HG02798 (cell line): ENCODE measurements around the gene PYGM.

ENCODE experiments used
- ATAC-seq: cut with Tn5 transposase; IDR thresholded peaks from one replicate; pipeline ENCODE4 v1.9.1; 2021; ENCODE audit warnings: mild to moderate bottlenecking; ENCODE audit not compliant: unreplicated experiment, poor library complexity

The PYGM gene

DNA sequence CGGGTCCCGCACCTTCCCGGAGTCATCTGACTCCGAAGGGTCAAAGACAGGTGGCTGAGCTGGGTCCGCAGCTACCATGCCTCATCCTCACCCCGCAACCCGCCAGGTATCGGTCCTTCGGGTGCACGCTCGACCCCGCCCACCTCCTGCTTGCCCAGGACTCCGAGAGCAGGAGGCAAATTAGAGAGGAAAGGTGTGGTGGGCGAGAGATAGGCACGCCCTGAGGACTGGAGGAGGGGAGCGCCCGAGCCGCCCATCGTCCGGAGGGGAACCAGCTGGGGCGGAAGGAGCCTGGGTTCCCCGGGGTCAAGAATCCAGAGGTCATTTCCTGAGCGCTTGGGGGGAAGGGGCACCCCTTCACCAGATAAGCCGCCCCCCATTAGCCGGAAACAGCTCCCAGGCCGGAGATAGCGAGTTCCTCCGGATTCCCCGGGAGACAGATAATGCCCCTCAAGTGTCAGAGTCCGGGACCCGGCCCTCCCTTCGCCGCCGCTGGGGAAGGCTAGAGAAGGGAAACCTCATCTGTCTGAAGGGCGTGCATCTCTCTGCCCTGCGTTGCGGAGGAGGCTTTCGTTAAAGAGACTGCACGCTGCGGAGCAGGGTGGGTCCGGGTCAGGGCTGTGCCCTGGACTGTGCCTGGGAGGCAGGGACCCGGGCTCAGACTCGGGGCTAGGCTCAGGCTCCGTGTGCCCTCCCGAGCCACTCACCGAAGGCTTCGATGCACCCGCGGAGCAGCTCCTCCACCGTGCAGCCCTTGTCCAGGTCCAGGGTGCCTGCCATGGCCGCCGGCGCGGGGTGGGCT lies 17.5 kb downstream of the PYGM start:
- peak; percentile 25 for ATAC-seq

DNA sequence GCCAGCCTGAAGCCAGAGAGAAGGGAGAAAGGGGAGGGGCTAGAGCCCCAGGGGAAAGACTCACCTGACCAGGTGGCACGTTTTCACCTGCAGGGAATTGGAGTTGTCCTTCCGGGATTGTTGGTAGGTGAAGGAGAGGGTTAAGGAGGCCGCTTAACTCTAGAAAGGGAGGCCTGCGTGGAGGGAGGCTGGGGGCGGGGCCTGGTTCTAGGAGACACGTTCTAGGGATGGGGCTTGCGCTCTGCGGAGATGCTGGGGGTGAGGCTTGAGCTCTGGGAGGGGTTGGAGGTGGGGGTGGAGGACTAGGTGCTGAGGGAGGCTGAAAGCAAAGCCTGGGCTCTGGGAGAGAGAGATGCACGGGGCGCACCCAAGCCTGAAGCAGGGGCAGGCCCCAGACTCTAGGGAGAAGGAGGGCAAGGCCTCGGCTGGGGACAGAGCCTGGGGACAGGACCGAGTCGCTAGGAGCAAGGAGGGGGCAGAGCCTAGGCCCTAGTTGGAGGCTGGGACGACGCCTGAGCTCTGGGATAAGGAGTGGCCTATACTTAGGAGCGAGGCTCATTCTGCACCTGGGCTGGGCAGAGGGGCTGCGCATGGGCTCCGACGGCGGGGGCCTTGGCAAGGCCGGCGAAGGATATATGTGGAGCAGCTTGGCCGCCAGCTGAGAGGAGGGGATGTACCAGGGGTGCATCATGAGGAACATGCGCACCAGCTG lies 18.2 kb downstream of the PYGM start:
- no peak for ATAC-seq

DNA sequence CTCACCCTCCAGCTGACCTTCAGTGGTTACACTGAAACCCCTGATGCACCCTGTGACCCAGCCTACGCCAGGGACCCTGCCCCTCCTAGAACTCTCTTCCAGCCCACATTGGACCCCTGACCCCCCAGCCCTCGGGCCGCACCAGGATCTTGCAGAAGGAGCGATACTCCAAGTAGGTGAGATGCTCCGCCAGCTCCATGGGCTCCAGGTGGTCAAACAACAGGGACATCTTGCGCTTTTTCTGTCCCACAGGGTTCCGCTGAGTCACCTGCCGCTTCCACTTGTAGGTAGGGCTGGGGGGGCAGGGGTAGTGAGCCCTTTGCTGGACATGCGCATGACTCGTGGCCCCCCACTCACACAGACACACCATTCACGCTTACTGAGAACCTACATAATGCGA lies 19.9 kb downstream of the PYGM start:
- no peak for ATAC-seq

DNA sequence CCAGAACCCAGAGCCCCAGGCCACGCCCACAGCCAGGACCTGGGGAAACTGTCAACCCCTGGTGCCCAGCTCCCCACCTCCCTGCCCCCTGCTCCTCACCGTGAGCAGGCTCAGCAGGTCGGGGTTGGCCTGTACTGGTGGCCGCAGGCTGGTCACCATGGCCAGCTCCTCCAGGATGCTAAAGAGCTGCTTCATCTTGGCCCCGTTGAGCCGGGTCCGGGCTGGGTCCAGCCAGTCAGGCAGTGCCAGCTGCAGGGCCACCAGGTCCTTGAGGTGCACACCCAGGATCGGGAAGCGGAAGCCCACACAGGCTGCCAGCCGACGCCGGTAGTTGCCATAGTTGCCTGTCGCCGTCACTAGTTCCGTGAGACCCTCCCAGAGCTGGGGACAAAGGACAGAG lies 23.1 kb downstream of the PYGM start:
- no peak for ATAC-seq

DNA sequence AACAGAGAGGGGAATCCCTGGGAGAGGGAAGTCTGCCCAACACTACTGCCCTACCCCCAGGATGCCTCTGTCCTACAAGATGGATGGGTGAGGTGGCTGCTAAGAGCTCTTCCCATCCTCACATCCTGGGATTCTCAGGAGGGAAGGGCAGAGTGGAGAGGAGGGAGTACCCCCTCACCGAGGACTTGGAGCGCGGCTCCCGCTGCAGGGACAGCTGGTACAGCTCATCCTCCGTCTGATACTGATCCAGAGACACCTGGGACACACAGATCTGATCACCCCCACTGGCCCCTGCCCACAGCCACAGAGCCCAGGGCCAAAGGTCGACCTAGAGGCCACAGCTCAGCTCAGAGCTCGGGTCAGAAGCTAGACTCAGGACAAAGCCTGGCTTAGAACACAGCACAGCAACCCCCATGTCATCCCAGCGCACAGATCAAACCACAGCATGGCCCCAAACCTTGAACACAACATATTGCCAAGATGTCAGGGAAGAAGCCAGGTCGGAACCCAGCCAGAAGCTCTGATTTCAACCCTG lies 24.0 kb downstream of the PYGM start:
- ATAC-seq, result no peak

DNA sequence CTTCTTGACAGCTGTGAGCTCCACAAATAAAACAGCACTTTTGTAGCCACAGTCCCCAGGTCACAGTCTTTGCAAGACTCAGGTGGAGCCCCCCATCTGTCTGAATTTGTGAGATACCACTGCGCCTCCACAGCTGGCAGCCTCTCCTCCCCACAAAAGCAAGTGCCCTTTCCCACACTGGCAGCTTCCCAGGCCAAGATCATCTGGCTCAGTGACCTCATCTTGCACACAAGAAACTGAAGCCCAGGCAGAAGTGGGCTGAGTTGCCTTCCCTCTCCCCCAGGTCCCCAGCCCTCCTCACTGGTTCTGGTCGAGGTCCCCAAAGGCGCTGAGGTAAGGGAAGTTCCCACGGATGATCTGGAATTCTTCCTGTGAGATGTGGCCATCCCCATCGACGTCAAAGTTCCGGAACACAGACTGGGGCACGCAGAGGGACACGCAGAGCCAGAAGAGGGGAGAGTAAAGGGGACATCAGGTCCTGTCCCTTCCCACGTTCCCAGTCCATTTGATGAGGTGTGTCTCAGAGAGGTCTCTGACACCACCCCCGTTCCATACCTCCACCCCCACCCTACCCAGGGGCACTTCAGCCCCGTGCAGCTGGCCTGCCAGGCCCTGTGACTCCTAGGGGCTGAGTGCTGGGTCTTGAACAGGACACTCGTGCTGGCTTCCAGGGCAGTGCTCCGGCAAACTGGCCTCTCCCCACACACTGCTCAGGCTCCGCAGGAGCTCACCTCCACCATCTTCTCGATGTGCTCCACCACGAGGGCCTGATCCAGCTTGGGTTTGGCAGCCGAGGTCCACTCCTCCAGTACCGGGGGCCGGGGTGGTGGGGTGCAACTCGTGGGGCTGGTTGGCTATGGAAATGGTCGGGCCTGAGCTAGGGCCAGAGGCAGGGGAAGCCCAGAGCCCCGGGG lies 24.7 kb downstream of the PYGM start:
- ATAC-seq, result no peak

DNA sequence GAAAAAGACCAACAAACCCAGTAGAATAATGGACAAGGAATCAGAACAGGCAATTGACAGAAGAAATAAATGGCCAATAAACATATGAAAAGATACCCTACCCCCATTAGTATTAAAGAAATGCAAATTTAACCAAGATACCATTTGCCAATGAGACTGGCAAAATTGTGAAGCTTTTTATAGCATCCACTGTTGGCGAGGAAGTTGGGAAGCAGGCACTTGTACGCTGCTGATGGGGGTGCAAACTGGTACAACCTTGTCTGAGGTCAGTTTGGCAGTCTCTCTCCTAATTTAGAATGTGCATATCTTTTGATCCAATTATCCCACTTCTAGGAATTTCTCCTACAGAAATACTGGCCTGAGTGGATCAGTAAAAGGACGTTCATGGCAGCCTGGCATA lies 28.2 kb downstream of the PYGM start:
- ATAC-seq, result no peak

DNA sequence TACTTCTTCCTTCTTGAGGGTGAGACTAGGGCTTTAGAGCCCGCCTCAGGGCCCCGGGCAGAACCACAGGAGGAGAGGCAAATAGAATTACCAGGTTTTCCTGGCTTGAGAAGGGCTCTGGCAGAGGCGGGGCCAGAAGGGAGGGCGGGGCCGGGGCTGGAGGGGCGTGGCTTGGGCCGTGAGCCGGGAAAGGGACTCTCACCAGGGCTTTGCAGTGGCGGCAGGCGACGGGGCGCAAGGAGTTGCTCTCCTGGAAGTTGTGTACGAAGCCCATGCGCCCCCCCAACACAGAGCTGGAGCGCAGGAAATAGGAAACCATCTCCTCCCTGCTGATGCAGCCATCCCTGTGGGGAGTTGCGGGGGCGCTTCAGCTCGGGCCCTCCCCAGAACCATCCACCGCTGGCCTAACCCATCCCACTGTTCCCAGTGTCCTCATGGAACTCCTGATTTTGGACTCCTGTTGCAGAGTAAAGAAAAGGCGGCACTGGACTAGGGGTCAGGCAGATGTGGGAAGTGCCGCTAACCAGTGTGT lies 29.9 kb downstream of the PYGM start:
- no peak for ATAC-seq

DNA sequence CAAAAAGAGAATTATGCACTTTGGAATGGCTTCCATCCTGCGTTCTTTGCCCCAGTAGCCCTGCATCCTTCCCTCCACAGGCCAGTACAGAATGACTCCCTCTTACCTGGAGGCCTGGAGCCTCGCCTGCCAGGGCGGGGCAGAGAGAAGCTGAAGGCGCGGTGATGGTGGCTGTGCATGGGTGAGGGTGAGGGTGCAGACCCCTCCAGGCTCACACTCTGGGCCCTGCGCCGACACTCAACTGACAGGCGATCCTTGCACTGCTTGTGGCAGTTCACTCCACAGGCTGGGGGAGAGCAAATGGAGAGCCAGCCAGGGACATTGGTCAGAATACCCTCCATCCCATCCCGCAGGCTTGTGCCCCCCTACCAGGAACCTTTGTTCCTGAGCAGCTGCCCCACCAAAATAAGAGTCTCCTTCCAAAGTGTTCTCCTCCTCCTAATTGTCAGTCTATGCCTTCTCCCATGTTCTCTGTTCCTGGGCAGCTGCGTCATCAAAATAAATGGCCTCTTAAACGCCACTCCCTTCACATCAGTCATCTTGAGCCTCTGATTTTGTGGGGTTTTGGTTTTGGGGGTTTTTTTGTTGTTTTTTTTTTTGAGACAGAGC lies 30.9 kb downstream of the PYGM start:
- no peak for ATAC-seq

DNA sequence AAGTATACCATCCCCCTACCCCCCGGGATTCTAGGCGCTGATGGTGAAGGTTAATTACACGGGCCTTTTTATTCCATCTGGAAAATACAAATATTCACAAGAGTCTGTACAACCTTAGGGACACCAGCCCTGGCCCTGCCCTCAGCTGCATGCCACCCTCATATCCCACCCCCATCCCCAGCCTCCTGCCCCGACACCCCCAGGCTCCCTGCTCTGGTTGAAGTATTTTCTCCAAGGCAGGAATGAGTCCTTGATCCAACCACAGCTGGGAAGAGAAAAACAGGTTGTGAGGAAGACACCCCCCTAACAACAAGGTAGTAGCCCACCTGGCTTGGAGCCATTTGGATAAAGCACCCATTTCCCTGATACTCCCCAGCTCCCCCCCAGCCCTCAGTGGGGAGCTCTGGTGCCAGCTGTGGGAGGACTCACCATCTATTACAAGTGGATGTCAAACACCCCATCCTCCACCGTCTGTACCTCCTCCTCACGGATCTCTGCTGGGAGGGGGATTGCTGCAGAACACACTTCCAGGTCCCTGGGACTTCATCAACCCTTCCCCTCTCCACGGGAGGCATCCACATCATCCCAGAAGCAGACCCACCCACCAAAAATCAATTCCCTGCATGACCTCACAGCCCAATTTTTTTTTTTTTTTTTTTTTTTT lies 32.8 kb downstream of the PYGM start:
- ATAC-seq, result no peak

DNA sequence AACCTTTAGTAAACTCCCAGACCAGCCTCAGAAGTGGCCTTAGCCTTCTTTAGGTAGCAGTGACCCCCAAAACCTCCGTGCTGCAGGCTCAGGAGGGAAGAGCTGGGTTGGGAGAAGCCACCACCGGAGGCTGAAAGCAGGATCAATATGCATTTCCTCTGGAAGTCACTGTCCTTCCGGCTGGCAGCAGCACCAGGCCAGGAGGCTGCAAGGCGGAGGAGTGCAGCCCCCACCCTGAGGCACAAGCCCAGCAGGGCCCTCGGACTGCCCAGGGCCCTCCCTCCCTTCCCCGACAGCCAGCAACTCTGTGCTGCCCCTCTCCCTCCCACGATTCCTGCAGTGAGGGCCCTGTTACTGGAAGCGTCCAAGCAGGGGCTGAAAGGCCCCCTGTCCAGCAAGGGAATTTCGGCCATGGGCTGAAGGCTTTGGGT lies 33.5 kb downstream of the PYGM start:
- no peak for ATAC-seq

DNA sequence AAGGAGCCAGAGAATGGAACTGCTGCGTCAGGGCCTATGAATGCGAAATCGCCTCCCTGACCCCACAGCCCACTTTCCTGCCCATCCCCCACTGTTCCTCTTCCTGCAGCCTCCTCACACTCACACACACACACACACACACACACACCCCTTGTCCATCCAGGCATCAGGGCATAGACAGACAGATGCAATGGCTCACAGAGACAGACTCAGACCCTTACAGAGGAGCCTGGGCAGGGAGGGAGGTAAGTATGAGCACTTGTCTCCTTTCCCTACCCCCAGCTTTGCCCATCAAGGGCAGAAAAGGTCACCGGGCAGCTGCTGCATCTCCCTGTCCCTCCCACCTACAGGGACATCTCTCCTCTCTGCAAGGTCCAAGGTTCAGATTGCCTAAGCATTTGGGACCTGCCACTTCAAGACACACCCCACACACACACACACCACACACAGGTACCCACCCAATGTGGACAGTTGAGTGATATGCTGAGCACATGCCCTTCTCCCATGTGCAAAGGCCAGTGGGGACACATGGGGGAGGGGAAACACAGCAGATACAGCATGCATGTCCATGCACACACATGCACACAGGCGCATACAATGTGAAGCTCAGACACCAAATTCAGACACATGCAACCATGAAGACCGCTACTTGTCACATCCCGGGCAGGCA lies 34.8 kb downstream of the PYGM start:
- ATAC-seq, result no peak

DNA sequence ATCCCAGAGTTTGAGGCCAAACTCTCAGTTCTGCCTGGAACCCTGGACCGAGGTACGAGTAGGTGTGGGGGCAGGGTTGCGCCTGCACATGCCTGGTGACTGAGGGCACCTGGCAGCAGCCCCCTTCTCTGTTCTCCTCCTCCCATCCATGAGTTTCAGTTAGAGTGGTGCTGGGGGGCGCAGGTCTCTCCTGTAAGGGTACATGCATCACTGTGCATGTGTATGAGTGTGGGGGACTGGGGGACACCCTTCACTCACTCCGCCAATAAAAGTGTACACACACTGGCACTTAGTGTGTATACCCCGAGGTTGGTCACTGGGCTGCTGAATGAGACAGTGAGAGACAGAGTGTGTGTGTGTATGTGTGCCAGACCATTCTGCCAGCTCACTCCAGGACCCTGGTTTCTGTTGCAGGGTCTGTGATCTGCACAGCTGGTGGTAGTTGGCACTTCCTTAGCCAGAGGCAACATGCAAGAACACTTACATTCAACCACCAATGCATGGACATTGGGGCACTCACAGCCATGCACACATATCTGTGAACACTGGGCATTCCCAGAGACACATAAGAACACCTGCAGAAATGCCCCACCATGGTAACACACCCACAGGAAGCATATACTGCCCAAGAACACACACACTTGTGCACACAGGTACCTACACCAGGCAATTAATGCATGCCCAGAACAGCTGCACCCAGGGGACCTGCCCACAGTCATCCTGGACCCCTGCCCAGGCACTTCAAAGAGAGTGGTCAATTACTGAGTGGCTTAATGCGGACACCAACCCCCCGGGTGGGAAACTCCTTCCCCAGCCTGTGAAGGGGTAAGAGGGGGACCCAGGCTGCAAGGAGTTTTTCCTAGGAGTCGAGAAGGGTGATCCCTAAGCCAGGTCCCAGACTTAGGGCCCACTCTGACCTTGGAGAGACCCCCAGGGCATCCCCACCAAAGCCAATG lies 35.6 kb downstream of the PYGM start:
- no peak for ATAC-seq

DNA sequence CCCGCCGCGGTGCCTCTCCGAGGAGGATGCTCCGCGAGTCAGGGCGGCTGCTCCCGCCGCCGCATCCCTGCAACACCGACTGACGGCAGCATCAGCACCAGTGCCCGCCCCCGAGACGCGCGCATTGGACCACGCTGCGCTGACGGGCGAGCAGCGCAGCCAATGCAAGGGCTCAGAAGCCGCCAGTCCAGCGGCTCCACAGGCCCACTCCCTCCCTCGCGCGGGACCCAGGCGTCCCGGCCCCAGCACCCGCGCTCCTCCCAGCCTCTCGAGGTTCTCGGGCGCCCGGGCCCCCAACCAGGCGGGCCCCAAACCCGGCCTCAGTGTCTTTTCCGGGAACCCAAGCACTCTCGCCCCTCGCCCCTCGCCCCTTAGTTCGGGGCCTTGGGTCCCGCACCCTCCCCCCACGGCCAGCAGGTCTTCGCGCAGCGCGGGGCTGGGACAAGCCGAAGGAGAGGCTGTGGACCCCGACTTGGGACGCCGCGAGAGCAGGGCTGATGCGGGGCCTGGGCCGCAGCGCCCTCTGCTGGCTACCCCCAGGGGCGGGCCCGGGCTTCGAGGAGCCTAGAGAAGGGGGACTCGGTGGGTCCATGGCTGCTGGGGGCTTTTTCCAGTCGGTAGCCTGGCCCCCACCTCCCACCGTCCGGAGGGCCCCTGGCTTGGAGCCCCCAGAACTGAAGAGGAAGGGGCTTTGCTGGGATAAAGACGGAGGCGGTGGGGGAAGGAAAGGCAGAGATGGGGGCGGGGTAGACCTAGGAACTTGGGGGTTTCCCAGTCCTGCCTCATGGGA lies 36.5 kb downstream of the PYGM start, which contains the start of gene NRXN2:
TSS of gene NRXN2 (minus strand) at position 81 of the 790 bp plus-strand sequence. CDS start 9,498 bp downstream, outside the sequence.
- ATAC-seq, result peak; percentile 85

DNA sequence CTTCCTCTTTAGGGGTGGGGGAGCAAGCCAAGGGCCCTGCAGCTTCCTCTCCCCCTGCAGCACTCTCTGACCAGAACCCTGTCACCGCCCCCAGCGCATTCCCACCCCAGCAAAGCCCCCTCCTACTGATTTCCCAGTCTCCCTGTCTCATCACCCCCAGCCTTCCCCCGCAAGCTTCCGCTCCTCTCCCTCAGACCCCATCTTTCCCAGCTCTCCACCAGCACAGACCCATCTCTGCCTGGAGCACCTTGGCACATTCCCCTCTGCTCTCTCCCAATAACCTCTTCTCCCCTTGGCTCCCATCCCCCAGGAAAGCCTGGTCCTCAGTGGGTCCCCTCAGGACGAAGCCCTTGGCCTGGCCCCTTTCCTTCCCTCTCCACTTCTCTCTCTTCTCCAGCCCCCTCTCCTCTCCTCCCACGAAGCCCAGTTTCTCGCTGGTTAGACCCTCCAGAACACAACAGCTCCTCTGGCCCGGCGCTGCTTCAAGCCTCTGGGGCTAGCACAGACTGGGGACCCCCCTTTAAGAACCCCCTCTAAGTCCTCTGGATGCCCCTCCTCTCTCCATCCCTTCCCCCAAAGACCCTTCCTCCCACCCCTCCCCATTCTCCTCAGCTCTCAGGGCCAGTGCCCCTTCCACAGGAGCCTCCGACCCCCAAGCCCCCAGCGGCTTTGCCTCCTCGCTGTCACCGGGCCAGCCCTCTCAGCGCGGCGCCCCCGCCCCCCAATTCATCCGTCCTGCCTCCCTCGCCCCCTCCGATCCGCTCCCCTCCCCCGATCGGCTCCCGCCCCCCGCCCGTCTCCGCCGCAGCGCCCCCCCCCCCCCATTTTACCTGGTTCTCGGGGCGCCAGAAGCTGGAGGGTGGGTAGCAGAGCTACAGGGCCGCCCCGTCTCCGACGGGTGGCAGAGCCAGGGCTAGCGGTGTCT lies 37.4 kb downstream of the PYGM start:
- no peak for ATAC-seq

DNA sequence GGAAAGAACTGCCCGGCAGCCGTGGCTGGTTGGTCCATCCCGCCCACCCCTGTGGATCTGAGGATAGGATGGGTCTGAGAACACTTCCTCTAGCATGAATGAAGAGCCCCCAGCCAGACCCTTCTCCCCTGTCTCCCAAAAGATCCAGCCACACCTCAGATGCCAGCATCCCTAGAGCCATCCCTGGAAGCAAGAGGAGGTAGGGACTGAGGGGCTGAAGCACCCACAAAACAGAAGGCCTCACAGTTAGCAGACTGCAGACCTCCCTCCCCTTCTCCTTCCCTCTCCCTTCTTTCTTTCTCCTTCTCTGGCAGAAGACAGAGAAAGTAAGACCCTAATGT lies 38.4 kb downstream of the PYGM start:
- no peak for ATAC-seq
